ENCODE results near the gene TPRN. TPM values are rescaled to one million over a fixed set of nuclear protein-coding genes. Genes with fewer than 3 reads are reported as not detected.
A peak's percentile ranks its signal among the peaks of the same experiment; 100 is the strongest.

The TPRN gene
- total RNA-seq, 1 donor: 6.9 TPM

GRCh38 chr9:137178939-137179630 is 21.5 kb downstream of the TPRN start:
- no peak for TF ChIP-seq CTCF (IDR thresholded peaks at IDR 0.05; ENCODE audit: insufficient read depth, low read depth, low read length)
- H3K4me3 ChIP-seq (ENCODE audit: low read depth, low read length): no peak overlapping the region
- DNase-seq (ENCODE audit: low read depth): no peak

GRCh38 chr9:137178201-137178938 is 22.2 kb downstream of the TPRN start:
- no peak overlapping the region for H3K4me3 ChIP-seq (ENCODE audit: low read depth, low read length)
- TF ChIP-seq CTCF (IDR thresholded peaks at IDR 0.05; ENCODE audit: insufficient read depth, low read depth, low read length): no peak
- DNase-seq (ENCODE audit: low read depth): no peak

GRCh38 chr9:137176302-137177182 is 24.0 kb downstream of the TPRN start:
- peak; percentile 38 for DNase-seq (ENCODE audit: low read depth)
- H3K4me3 ChIP-seq (ENCODE audit: low read depth, low read length): no peak overlapping the region
- TF ChIP-seq CTCF (IDR thresholded peaks at IDR 0.05; ENCODE audit: insufficient read depth, low read depth, low read length): peak; percentile 65

- no peak for DNase-seq (ENCODE audit: low read depth)
- H3K4me3 ChIP-seq (ENCODE audit: low read depth, low read length): no peak overlapping the region
- TF ChIP-seq CTCF (IDR thresholded peaks at IDR 0.05; ENCODE audit: insufficient read depth, low read depth, low read length): peak; percentile 29
Measured at GRCh38 chr9:137175345-137175961, 25.1 kb downstream of the TPRN start.

GRCh38 chr9:137174722-137175293 is 25.7 kb downstream of the TPRN start:
- H3K4me3 ChIP-seq (ENCODE audit: low read depth, low read length): no peak overlapping the region
- TF ChIP-seq CTCF (IDR thresholded peaks at IDR 0.05; ENCODE audit: insufficient read depth, low read depth, low read length): no peak
- no peak for DNase-seq (ENCODE audit: low read depth)

Measured in fibroblast of villous mesenchyme (primary cell).